Measurements from ENCODE around the gene PHF20. TPM values are rescaled to one million over a fixed set of nuclear protein-coding genes. Genes with fewer than 3 reads are reported as not detected.

Gene PHF20
- total and polyA plus RNA-seq, 2 of the 13 experiments (the other 11 are each of a cell fraction or from before 2014, with no cell fraction given): 22.8 to 34.1 TPM

DNA sequence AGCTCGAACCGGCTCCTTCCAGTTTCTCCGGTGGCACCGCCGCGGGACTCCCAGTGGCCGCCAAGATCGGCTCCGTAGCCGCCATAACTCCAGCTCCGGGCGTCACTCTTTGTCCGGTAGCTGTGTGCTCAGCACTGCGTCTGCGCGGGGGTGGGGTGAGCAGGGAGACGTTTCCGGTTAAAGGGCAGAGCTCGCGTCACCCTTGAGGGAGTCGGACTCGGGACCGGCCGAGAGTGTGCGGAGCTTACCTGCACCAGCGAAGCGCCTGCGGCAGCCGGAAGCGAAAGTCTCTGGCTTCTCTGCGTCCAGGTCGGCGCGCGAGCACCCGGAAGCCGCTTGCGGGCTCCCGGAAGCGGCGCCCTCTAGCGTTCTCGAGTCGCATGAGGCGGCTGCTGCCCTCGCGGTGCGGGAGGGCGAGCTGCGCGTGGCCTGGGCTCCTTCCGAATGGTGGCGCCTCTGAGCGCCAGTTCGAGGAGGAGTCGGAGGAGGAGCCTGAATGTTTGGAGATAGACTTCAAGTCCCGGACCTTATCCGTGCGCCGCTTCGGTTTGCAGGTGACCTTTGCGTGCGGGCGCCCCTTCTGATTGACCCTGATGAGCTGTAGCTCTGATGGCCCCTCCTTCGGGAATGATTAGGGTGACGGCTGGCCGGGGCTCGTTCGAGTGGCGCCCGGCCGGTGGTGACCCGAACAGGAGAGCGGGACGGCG lies 182.5 kb downstream of the PHF20 start, which contains the start of gene SCAND1 (continued):
- no peak for TF ChIP-seq PAX8 (CRISPR knock-in tag; IDR thresholded peaks at IDR 0.05; ENCODE audit: borderline replicate concordance)
- TF ChIP-seq HMG20B (CRISPR knock-in tag; conservative IDR thresholded peaks at IDR 0.05): no peak
- TF ChIP-seq ZNF678 (CRISPR knock-in tag; IDR thresholded peaks at IDR 0.05): no peak; the same call in none of the 2 replicates
- TF ChIP-seq, protein P1, sequence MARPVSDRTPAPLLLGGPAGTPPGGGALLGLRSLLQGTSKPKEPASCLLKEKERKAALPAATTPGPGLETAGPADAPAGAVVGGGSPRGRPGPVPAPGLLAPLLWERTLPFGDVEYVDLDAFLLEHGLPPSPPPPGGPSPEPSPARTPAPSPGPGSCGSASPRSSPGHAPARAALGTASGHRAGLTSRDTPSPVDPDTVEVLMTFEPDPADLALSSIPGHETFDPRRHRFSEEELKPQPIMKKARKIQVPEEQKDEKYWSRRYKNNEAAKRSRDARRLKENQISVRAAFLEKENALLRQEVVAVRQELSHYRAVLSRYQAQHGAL (CRISPR knock-in tag; IDR thresholded peaks at IDR 0.05; ENCODE audit: not compliant biosample characterization): peak; percentile 7
- TF ChIP-seq ZBTB40 (IDR thresholded peaks at IDR 0.05): peak; percentile 98
- peak; percentile 83 for TF ChIP-seq ZBTB40 (CRISPR knock-in tag; IDR thresholded peaks at IDR 0.05)
- TF ChIP-seq RXRB (CRISPR knock-in tag; IDR thresholded peaks at IDR 0.05; ENCODE audit: borderline replicate concordance): peak; percentile 92
- TF ChIP-seq THYN1 (CRISPR knock-in tag; IDR thresholded peaks at IDR 0.05; ENCODE audit: borderline replicate concordance, low read depth): peak; percentile 98; the same call in 1 of the 2 replicates
- TF ChIP-seq HNRNPUL1 (IDR thresholded peaks at IDR 0.05; ENCODE audit: low read depth, low read length): peak; percentile 78
- peak; percentile 99 for TF ChIP-seq KDM4B (CRISPR knock-in tag; IDR thresholded peaks at IDR 0.05)
- no peak; the same call in 1 of the 2 replicates for TF ChIP-seq ZNF550 (CRISPR knock-in tag; IDR thresholded peaks at IDR 0.05; ENCODE audit: borderline replicate concordance)
- peak; percentile 5; the same call in 1 of the 2 replicates for TF ChIP-seq SIX1 (CRISPR knock-in tag; IDR thresholded peaks at IDR 0.05; ENCODE audit: borderline replicate concordance)
- peak; percentile 91 for TF ChIP-seq ZBTB43 (CRISPR knock-in tag; conservative IDR thresholded peaks at IDR 0.05)
- TF ChIP-seq GFI1 (CRISPR knock-in tag; IDR thresholded peaks at IDR 0.05; ENCODE audit: borderline replicate concordance): peak; percentile 85; the same call in 1 of the 2 replicates
- peak; percentile 99 for TF ChIP-seq HNF1B (CRISPR knock-in tag; IDR thresholded peaks at IDR 0.05)
- no peak for TF ChIP-seq NCOA5 (CRISPR knock-in tag; IDR thresholded peaks at IDR 0.05)
